T47D (cell line): ENCODE results near the gene AKT3.
A peak's percentile ranks its signal among the peaks of the same experiment; 100 is the strongest.

Source experiments
- DNase-seq, 2 experiments: peaks; one replicate each; pipeline versions ENCODE4 v3.0.0 to v3.0.0-alpha.2; 2011 to 2012; ENCODE audit warnings: low read depth in 1 of 2, low spot score in 1 of 2
- JUND ChIP-seq: IDR thresholded peaks from 2 replicates; pipeline ENCODE4 v1.6.1; 2012; ENCODE audit warnings: low read depth
- in situ Hi-C: cut with HindIII; loops from 2 replicates; pipeline ENCODE4 v1.10.0; 2016; ENCODE audit warnings: low sequenced_read_pairs, low pct_unique_long_range_greater_than_20kb

The AKT3 gene

DNA sequence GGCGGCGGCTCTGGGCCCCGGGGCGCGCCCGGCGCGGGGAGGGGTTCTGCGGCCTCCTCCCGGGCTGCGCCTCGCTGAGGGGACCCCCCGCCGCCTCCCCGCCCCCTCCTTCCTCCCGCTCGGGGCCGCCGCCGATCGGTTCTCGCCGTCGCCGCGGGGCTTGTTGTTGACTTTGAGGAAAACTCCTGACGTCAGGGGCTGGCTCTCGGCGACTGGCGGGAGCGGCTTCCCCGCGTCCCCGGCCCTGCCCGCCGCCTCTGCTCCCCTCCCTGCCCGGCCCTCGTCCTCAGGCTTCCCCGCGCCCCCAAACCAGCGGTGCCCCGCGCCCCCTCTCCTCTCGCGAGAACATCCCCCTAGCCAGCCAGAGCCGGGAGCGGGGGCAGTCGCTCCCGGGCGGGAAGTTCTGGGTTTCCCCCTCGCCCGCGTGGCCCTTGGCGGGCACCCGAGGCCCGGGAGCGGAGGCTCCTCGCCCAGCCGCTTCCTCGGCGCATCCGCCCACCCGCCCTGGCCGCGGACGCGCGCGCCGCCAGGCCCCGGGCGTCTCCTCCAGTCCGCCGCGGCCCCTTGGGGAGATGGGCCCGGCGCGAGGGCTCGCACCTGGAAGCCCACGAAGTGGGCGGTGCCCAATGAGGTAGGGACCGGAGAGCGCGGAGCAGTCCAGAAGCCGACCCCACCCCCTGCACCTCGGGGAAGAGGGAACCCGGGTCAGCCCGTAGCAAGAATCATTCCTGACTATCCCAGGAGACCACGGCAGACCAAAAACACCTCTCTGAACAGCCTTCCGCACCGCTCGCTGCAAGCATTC, 611 bp upstream of the AKT3 start:
- peak; percentile 16 to 34 for DNase-seq
- in situ Hi-C loops = no loop called here

DNA sequence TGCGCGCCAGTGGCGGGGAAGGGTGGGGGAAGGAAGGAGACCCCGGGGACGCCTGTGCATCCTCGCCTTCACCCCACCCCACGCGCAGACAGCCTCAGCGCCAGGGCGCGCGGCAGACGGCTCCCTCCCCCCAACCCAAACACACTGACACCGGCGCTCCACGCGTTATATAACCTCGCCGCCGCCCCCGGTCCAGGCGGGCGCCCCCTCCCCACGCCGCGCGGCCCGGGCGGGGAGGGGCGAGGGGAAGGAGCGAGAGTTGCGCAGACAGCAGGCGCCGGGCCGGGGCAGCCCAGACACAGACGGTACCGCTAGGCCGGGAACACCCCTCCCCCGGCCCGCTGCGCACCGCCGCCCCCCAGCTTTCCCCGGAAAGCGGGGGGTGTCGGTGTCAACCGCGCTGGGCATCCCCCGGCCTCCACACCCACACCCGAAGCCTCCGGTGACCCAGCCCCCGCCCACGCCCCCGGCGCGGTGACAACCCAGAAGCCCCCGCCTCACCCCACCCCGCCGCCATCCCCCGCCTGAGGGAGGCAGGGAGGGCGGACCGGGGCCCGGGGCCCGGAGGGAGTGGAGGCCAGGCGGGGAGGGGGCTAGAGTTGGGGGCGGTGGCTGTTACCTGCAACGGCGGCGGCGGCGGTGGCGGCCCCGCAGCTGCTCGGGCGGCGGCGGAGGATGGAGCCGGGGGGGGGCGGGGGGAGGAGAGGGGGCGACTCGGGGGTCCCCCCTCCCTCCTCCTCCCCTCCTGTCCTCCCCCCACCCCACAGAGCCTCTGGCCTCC, 432 bp downstream of the AKT3 start:
- TF ChIP-seq JUND = no peak
- in situ Hi-C loops = no loop called here
- DNase-seq = no peak

More for the DNA sequence above, 611 bp upstream of the AKT3 start:
- TF ChIP-seq JUND = no peak

GRCh38 chr1:243848858-243849420, 1.1 kb downstream of the AKT3 start:
- in situ Hi-C loops = no loop called here
- no peak for TF ChIP-seq JUND
- peak in 1 of 2 experiments; percentile 6 for DNase-seq

DNA sequence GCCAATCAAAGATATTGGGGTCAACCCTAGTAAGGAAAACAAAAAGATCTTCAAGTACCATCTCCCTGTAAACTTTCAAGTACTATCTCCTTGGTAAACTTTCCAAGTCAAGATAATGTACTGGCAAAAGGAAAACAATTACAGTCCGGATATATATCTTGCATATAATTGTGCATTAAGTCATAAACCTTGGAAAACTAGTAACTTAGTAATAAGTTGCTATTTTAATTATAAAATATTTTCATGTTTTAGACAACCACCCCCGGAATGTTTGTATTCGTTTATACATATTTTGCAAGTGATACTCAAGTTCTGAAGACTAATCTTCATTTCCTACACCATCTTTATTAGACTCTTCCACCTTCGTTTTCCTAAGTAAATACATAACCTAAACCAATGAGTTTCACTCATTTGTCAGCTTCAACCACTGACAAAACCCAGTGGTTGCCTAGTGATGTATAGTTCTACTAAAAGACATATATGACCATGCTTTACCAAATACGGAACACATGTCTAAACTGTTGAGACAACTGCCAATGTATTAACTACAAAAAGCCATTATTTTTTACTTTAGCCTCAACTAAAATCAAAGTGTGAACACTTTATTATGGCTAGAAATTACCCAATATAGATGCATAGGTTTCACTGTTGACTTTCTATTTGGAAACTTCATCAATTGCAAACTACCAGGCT, 1.7 kb downstream of the AKT3 start:
- no peak for DNase-seq
- in situ Hi-C loops = no loop called here
- no peak for TF ChIP-seq JUND

DNA sequence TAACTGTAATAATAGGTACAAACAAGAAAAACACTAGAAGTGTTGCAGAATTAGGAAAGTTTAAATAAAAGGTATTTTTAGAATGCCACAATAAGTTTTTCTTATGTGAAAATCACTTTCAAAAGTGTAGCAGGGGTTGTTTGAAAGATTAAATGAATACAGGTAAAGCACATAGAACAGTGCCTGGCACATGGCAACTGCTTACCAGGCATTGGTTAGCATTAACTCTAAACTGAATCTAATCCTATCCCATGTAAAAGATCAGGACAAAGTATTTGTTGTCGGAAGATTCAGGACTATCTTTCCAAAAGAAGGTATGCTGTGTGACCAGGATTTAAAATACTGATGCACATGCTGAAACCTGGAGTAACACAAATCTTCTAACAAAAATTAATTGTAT, 3.3 kb downstream of the AKT3 start:
- TF ChIP-seq JUND = no peak
- no peak for DNase-seq
- in situ Hi-C loops = no loop called here

- TF ChIP-seq JUND = no peak
- no peak for DNase-seq
- in situ Hi-C loops = no loop called here
These were observed 4.2 kb downstream of the AKT3 start for GRCh38 chr1:243845888-243846287.

- in situ Hi-C loops = no loop called here
- no peak for TF ChIP-seq JUND
- DNase-seq = no peak
These were observed 5.9 kb downstream of the AKT3 start for GRCh38 chr1:243844186-243844585.

GRCh38 chr1:243842978-243843511, 7.0 kb downstream of the AKT3 start:
- in situ Hi-C loops = no loop called here
- TF ChIP-seq JUND = no peak
- DNase-seq = no peak

GRCh38 chr1:243842161-243842560, 7.9 kb downstream of the AKT3 start:
- no peak for DNase-seq
- in situ Hi-C loops = no loop called here
- no peak for TF ChIP-seq JUND

DNA sequence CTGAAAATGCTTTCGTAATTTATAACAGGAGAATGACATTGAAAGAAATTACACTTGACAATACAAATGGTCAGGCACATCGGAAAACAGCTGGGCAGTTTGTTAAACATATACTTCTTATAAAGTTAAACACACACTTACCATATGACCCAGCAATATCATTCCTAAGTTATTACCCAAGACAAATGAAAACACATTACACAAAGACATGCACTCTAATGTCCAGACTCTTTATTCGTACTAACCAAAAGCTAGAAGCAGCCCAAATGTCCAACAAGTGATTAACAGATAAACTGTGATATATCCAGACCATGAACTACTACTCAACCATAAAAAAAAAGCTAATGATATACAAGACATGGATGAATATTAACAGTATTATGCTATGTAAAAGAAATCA, 8.5 kb downstream of the AKT3 start:
- DNase-seq = no peak
- in situ Hi-C loops = no loop called here
- TF ChIP-seq JUND = no peak

DNA sequence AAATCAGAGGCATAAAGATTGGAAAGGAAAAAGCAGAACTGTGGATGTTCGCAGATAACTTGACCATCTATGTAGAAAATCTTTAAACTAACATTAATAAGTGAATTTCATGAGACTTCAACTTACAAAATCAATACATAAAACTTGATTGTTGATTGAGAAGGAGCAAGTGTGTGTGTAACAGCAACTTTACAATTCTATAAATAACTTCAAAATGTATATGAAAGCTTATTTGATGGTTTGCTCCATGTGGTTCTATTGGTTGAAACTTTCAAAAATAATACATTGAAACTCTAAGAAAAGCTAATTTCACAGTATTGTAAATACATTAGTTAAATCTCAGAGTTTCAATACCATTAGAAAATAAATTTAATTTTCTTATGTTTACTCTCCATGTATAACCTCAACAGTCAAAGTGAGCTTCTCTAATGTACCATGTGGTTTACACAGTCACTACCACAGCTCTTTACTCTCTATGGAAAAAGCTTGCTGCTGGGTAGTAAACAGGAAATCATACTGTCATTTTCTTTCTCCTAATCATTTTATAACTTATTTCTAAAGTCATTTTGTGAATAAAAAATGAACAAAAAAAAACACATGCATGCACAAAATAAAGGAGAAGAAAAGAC, 12.0 kb downstream of the AKT3 start:
- no peak for DNase-seq
- no peak for TF ChIP-seq JUND
- in situ Hi-C loops = no loop called here

GRCh38 chr1:243834130-243834529, 15.9 kb downstream of the AKT3 start:
- in situ Hi-C loops = no loop called here
- TF ChIP-seq JUND = no peak
- no peak for DNase-seq
